Astrocyte of the cerebellum (primary cell): ENCODE results near the gene MDP1.

ENCODE experiments used
- DNase-seq: peaks from one replicate; pipeline ENCODE4 v3.0.0-alpha.2; 2011; ENCODE audit warnings: low read depth
- H3K4me3 ChIP-seq: 2 replicates; pipeline ENCODE4 v1.5.1; 2011; ENCODE audit warnings: mild to moderate bottlenecking, low read depth, low read length, moderate library complexity
- CTCF ChIP-seq: IDR thresholded peaks from 2 replicates; pipeline ENCODE4 v1.5.1; 2012; ENCODE audit warnings: low read length, low read depth, moderate library complexity, mild to moderate bottlenecking; ENCODE audit errors: missing control alignments
- in situ Hi-C: cut with HindIII; loops from 2 replicates; pipeline ENCODE4 v1.10.0; 2017; ENCODE audit warnings: low sequenced_read_pairs

Gene MDP1

DNA sequence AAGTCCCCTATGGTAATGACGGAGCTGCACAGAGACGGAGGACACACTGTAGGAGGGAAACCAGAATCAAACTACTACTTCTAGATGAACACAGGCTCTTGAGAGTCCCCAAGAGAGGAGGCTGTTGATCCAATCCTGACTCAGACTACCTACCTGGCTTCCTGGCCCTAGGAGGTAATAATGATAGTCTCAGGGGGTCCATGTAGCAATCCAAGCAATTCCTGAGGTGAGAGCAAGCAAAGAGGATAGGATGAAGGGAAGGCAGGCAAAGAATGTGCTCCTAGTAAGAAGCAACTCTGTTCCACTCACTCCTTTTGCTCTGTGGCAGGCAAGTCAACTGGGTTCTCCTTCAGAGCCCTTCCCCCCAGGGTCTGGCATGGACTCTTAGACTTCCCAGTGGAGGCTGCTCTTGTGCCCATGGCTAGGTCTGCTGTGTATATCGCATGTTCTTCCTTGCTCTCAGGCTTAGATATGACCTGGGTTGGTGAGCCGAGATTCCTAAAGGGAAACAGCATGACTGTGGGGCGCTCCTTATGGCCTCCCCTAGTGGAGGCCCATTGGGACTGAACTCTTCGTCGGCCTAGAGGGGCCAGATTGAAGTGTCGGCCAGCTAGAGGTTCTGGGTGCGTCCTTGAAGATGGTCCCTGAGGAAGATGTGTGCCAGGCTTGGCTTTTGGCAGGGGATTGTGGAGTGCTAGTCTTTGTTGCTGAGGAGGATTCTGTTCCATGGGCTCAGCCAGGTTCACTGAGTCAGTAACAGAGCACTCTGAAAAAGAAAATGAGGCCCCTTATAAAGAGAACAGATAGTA lies 24.4 kb upstream of the MDP1 start:
- TF ChIP-seq CTCF: no peak
- H3K4me3 ChIP-seq: no peak overlapping the region
- in situ Hi-C loops: no loop called here
- DNase-seq: no peak

DNA sequence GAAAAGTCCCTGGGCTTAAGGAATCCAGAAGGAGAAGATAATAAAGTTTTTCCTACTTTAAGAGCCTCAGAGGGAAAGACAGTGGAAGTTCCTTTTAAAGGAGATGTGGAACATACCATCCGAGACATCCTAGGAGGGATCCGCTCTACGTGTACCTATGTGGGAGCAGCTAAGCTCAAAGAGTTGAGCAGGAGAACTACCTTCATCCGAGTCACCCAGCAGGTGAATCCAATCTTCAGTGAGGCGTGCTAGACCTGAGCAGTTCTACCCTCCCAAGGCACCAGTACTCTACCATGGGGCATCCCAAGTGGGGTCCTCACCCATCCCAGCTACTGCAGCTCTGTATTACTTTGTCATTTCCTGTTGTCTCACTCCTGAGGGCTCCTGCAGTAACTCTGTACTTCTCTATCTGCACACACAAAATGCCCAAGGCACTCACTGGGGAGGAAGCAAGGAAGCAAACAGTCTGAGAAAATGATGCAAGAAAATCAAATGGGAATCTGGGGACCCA lies 22.7 kb upstream of the MDP1 start:
- H3K4me3 ChIP-seq: no peak overlapping the region
- TF ChIP-seq CTCF: no peak
- no peak for DNase-seq
- in situ Hi-C loops: no loop called here

- DNase-seq: no peak
- in situ Hi-C loops: no loop called here
- TF ChIP-seq CTCF: no peak
- no peak overlapping the region for H3K4me3 ChIP-seq
Measured at GRCh38 chr14:24238123-24238522, 22.3 kb upstream of the MDP1 start.

DNA sequence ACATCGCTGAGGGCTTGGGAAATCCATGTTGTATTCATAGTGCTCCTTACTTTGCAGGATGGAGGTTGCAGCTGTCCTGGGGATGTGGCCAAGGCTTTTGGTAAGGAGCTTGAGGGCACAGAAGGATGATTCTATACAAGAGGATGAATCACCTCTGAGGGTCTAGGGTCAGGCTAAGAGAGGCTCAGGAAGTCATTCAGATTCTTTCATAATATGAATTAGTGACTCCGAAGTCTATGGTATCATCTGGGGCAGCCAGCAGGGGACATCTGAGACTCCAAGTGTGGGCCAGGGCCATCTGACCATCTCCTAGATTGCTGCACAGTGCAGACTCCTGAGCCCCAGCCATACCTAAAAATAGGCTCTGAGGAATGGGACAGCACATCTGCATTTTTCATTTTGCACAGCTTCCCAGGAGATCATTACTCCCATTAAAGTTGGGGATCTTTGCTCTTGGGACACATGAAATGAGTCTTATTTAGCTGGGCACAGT lies 21.6 kb upstream of the MDP1 start:
- in situ Hi-C loops: no loop called here
- no peak overlapping the region for H3K4me3 ChIP-seq
- no peak for DNase-seq
- no peak for TF ChIP-seq CTCF

DNA sequence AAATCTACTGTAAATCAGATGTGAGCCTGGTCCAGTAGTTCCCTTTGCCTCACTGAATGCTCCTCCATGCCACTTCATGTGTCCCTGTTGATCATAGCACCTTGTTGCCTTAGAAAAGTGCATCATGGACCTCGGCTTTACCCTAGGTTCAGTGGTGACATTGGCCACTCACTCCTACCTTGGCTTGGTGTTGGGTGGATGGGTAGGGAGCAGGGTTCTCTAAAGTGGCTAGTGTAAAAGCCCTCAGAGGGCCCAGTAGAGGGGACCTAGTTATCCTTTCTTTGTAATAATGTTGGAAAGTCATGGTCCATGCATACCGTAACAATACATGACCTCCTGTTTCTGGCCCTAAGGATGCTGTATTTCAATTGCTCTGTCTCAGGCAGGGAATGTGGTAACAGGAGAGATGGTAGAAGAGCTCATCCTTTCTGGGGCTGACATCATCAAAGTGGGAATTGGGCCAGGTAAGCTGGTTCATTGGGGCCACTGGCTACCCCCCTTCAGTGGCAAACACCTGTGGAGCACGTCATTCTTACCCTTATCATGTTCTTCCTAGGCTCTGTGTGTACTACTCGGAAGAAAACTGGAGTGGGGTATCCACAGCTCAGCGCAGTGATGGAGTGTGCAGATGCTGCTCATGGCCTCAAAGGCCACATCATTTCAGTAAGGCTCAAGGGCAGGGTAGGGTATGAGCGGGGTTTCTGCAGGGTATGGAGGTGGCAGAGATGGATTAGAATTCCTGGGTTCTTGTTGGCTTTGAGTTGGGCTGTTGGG lies 21.0 kb upstream of the MDP1 start:
- H3K4me3 ChIP-seq: no peak overlapping the region
- TF ChIP-seq CTCF: no peak
- in situ Hi-C loops: no loop called here
- DNase-seq: no peak

DNA sequence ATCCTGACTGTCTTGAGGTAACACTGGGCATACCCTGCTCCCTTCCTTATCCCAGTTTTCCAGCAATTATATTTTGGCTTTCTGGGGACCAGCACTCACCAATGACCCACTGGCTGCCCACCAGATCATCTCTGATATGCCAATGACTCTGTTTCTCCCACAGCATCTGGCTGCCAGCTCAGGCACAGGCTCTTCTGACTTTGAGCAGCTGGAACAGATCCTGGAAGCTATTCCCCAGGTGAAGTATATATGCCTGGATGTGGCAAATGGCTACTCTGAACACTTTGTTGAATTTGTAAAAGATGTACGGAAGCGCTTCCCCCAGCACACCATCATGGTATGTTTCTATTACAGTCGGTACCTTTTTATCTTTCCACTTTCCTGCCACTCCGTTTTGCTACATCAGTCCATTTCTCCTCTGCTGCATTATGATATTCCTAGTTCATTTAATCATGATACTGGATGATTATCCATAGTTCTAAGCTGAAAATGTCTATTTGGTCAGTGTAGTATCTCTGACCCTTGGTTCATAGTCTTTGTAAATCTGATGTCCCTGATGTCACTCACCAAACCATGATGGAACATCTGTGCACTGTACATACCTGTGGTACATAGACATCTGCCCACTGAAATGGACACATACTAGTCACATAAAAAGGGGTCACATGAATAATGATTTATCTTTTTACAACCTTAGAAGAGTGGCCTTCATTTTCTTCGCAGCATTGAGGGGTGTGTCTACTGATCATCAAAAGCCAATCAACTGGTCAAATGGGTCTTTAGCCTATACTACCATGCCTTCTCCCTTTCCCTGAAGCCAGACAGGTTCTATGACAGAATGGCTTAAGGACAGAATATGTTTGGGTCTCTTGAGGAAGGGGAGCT lies 20.2 kb upstream of the MDP1 start:
- TF ChIP-seq CTCF: no peak
- no peak for DNase-seq
- no peak overlapping the region for H3K4me3 ChIP-seq
- in situ Hi-C loops: no loop called here
